Measurements from ENCODE around the gene DMC1.

GRCh38 chr22:38565441-38565840 is 4.5 kb downstream of the DMC1 start:
- TF ChIP-seq POLR2A (IDR thresholded peaks at IDR 0.05) (no peak), CTCF (IDR thresholded peaks at IDR 0.05) (no peak)

Measured in tibial nerve (tissue), 3 donors.